K562 (cell line): ENCODE results near the gene CAPN8. TPM values are rescaled to one million over a fixed set of nuclear protein-coding genes. Genes with fewer than 3 reads are reported as not detected.

Experiments used
- CBFA2T2 ChIP-seq: fragments of 450-650 bp; conservative IDR thresholded peaks from 2 replicates; pipeline ENCODE4 v1.6.1; 2017; ENCODE audit warnings: mild to moderate bottlenecking
- CBFA2T3 ChIP-seq: fragments of 450-650 bp; IDR thresholded peaks from 2 replicates; pipeline ENCODE4 v1.6.1; 2017
- CBX3 ChIP-seq, 2 experiments: IDR thresholded peaks; 1 replicate in 1 of 2; 2 replicates in 1 of 2; pipeline ENCODE4 v1.6.1; 2012; ENCODE audit warnings: inconsistent platforms in 2 of 2, low read length in 2 of 2, borderline replicate concordance in 1 of 2, control low read depth in 1 of 2
- CBX8 ChIP-seq: fragments of 200-600 bp; sonication (generic); IDR thresholded peaks from 2 replicates; pipeline ENCODE4 v1.6.1; 2012; ENCODE audit warnings: borderline replicate concordance, mixed run types, low read depth, mild to moderate bottlenecking, moderate library complexity, mixed read lengths, low read length, control low read depth, inconsistent platforms; ENCODE audit not compliant: poor library complexity, severe bottlenecking; ENCODE audit errors: extremely low read depth
- CREB1 ChIP-seq, 2 experiments: sonication (generic) in 1 of 2; formaldehyde crosslinking in 1 of 2; IDR thresholded peaks; 2 replicates each; pipeline versions ENCODE4 v1.6.1 to v1.8.0; 2012 to 2022; ENCODE audit warnings: inconsistent platforms in 1 of 2, mild to moderate bottlenecking in 1 of 2, missing genetic modification reagents in 1 of 2, moderate library complexity in 1 of 2
- JUN ChIP-seq, 2 experiments: sonication (generic) in 1 of 2; formaldehyde crosslinking in 1 of 2; IDR thresholded peaks; 2 replicates each; pipeline versions ENCODE4 v1.6.1 to v1.8.0; 2012 to 2022; ENCODE audit warnings: borderline replicate concordance in 2 of 2, mild to moderate bottlenecking in 2 of 2, improper control_type of control experiment in 1 of 2, low read depth in 1 of 2, low read length in 1 of 2, missing genetic modification reagents in 1 of 2
- KHSRP ChIP-seq: fragments of 450-650 bp; IDR thresholded peaks from 2 replicates; pipeline ENCODE4 v1.6.1; 2017
- MEF2D ChIP-seq: conservative IDR thresholded peaks from 2 replicates; pipeline ENCODE4 v1.6.1; 2016; ENCODE audit warnings: low read depth, missing genetic modification characterization, missing compliant biosample characterization
- NFE2 ChIP-seq: IDR thresholded peaks from 2 replicates; pipeline ENCODE4 v1.6.1; 2014; ENCODE audit warnings: antibody characterized with exemption, low read depth
- SAFB ChIP-seq: fragments of 200-400 bp; formaldehyde crosslinking; IDR thresholded peaks from 2 replicates; pipeline ENCODE4 v1.6.1; 2017; ENCODE audit warnings: low read depth, low read length, borderline replicate concordance
- TCF3 ChIP-seq: sonication (generic); formaldehyde crosslinking; IDR thresholded peaks from 2 replicates; pipeline ENCODE4 v1.4.0; 2020; ENCODE audit warnings: mild to moderate bottlenecking, missing genetic modification reagents
- ZNF124 ChIP-seq: sonication (generic); formaldehyde crosslinking; IDR thresholded peaks from 2 replicates; pipeline ENCODE4 v1.8.1; 2022; ENCODE audit warnings: missing genetic modification reagents
- ZNF830 ChIP-seq: fragments of 250-450 bp; sonication (Bioruptor Pico); IDR thresholded peaks from 2 replicates; pipeline ENCODE4 v1.5.0; 2021; ENCODE audit warnings: mild to moderate bottlenecking
- polyA plus RNA-seq, 8 experiments: library from polyadenylated mRNA; depleted of rRNA in 4 of 8; stranded (reverse) in 5 of 8; unstranded in 3 of 8; fragments of >200 nt; fragmentation: Nextera tagmentation in 2 of 8; fragmentation: Illumina TruSeq in 1 of 8; extraction: Ambion mirVana in 2 of 8; extraction: Trizol in 1 of 8; gene quantifications; 2 replicates each; pipeline versions ENCODE4 v1.2.1 to v1.2.3, GENCODE V29; 2011 to 2014; ENCODE audit warnings: inconsistent platforms in 1 of 8, missing spikeins in 1 of 8
- total RNA-seq, 7 experiments: library from RNA; depleted of rRNA in 6 of 7; stranded (reverse); fragments of >200 nt in 6 of 7; fragmentation: Illumina TruSeq in 2 of 7; extraction: Trizol in 2 of 7; gene quantifications; 2 replicates each; pipeline versions ENCODE4 v1.2.1 to v1.2.3, GENCODE V29; 2011 to 2021; ENCODE audit warnings: low replicate concordance in 1 of 7
- TF ChIP-seq, protein P1 (sequence below), 2 experiments: fragments of 450-650 bp in 1 of 2; IDR thresholded peaks; 2 replicates each; pipeline ENCODE4 v1.6.1; 2011 to 2017; ENCODE audit warnings: low read depth in 2 of 2, antibody characterized with exemption in 1 of 2, borderline replicate concordance in 1 of 2, low read length in 1 of 2, mild to moderate bottlenecking in 1 of 2, mixed read lengths in 1 of 2; ENCODE audit not compliant: control insufficient read depth in 1 of 2
- TF ChIP-seq, protein P2 (sequence below): fragments of 200-800 bp; sonication (Bioruptor generic); IDR thresholded peaks from 2 replicates; pipeline ENCODE4 v1.6.1; 2017; ENCODE audit warnings: missing genetic modification characterization, missing compliant biosample characterization
- TF ChIP-seq, protein P3 (sequence below): fragments of 450-650 bp; IDR thresholded peaks from 2 replicates; pipeline ENCODE4 v1.6.1; 2016; ENCODE audit warnings: antibody characterized with exemption
- TF ChIP-seq, protein P4 (sequence below): IDR thresholded peaks from 2 replicates; pipeline ENCODE4 v1.6.1; 2011; ENCODE audit warnings: borderline replicate concordance, low read depth, mild to moderate bottlenecking, moderate library complexity, low read length; ENCODE audit not compliant: insufficient read depth, poor library complexity, severe bottlenecking

The CAPN8 gene
- total and polyA plus RNA-seq, 9 of the 15 experiments (the other 6 are each of a cell fraction or from before 2014, with no cell fraction given) = 0.06 TPM; not detected in 8

DNA sequence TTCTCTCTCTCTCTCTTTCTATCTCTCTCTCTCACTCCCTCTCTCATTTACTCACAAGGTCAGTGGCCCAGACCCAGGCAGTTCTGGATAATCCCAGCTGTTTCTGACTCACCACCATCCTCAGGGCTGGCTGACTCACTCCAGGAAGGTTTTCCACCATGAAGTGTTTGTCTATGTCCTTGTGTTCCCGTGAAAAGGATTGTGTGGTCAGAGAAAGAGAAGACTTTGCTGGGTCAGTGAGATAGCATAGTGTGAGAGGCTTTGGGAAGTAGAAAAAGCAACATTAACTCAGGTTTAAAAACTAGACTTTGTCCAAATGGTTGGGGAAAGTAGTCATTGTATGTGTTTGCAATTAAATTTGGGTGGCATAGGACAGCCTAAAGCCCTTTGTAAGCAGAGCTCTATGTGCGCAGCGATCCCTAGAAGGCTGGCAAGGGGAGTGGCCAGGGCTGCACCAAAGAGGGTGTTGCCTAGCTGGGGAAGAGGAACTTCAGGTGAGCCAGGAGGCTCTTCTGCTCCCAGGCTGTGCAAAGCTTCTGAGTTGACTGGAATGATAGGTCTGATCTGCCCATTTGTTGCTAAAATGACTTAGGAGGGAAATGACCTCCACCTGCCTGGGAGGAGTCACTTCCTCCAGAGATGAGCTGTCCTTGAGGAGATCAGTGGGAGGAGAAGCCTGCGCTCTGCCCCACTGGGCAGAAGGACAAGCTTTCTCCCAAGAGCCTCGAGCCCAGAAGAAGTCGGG, 41.9 kb upstream of the CAPN8 start (continued):
- TF ChIP-seq CBFA2T2 (peak; percentile 87), MEF2D (0 out of 2 replicates have a peak, but pooled peaks have one; percentile 50), CBX3 (IDR thresholded peaks at IDR 0.05; ENCODE audit: borderline replicate concordance in 1 of 2, low read length in 2 of 2) (no peak), ZNF830 (CRISPR knock-in tag) (no peak), ZNF124 (CRISPR knock-in tag) (no peak), NFE2 (peak; percentile 42; the same call in 1 of the 2 replicates), KHSRP (no peak), CBFA2T3 (peak; percentile 91), TCF3 (CRISPR knock-in tag) (peak; percentile 66), JUN (IDR thresholded peaks at IDR 0.05; ENCODE audit: borderline replicate concordance, low read depth, low read length) (peak; percentile 99), JUN (CRISPR knock-in tag; IDR thresholded peaks at IDR 0.05; ENCODE audit: borderline replicate concordance) (no peak), SAFB (no peak), CREB1 (IDR thresholded peaks at IDR 0.05) (no peak), CREB1 (CRISPR knock-in tag; IDR thresholded peaks at IDR 0.05) (no peak; the same call in 1 of the 2 replicates), CBX8 (no peak)
- TF ChIP-seq, protein P1, sequence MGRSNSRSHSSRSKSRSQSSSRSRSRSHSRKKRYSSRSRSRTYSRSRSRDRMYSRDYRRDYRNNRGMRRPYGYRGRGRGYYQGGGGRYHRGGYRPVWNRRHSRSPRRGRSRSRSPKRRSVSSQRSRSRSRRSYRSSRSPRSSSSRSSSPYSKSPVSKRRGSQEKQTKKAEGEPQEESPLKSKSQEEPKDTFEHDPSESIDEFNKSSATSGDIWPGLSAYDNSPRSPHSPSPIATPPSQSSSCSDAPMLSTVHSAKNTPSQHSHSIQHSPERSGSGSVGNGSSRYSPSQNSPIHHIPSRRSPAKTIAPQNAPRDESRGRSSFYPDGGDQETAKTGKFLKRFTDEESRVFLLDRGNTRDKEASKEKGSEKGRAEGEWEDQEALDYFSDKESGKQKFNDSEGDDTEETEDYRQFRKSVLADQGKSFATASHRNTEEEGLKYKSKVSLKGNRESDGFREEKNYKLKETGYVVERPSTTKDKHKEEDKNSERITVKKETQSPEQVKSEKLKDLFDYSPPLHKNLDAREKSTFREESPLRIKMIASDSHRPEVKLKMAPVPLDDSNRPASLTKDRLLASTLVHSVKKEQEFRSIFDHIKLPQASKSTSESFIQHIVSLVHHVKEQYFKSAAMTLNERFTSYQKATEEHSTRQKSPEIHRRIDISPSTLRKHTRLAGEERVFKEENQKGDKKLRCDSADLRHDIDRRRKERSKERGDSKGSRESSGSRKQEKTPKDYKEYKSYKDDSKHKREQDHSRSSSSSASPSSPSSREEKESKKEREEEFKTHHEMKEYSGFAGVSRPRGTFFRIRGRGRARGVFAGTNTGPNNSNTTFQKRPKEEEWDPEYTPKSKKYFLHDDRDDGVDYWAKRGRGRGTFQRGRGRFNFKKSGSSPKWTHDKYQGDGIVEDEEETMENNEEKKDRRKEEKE (IDR thresholded peaks at IDR 0.05; ENCODE audit: borderline replicate concordance in 1 of 2, control insufficient read depth in 1 of 2, low read depth in 2 of 2, low read length in 1 of 2) = no peak
- TF ChIP-seq, protein P2, sequence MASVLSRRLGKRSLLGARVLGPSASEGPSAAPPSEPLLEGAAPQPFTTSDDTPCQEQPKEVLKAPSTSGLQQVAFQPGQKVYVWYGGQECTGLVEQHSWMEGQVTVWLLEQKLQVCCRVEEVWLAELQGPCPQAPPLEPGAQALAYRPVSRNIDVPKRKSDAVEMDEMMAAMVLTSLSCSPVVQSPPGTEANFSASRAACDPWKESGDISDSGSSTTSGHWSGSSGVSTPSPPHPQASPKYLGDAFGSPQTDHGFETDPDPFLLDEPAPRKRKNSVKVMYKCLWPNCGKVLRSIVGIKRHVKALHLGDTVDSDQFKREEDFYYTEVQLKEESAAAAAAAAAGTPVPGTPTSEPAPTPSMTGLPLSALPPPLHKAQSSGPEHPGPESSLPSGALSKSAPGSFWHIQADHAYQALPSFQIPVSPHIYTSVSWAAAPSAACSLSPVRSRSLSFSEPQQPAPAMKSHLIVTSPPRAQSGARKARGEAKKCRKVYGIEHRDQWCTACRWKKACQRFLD (CRISPR knock-in tag) = peak; percentile 82
- TF ChIP-seq, protein P3, sequence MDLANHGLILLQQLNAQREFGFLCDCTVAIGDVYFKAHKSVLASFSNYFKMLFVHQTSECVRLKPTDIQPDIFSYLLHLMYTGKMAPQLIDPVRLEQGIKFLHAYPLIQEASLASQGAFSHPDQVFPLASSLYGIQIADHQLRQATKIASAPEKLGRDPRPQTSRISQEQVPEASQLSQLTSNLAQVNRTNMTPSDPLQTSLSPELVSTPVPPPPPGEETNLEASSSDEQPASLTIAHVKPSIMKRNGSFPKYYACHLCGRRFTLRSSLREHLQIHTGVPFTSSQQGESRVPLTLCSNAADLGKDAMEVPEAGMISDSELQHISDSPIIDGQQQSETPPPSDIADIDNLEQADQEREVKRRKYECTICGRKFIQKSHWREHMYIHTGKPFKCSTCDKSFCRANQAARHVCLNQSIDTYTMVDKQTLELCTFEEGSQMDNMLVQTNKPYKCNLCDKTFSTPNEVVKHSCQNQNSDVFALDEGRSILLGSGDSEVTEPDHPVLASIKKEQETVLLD = peak; percentile 86
- TF ChIP-seq, protein P4, sequence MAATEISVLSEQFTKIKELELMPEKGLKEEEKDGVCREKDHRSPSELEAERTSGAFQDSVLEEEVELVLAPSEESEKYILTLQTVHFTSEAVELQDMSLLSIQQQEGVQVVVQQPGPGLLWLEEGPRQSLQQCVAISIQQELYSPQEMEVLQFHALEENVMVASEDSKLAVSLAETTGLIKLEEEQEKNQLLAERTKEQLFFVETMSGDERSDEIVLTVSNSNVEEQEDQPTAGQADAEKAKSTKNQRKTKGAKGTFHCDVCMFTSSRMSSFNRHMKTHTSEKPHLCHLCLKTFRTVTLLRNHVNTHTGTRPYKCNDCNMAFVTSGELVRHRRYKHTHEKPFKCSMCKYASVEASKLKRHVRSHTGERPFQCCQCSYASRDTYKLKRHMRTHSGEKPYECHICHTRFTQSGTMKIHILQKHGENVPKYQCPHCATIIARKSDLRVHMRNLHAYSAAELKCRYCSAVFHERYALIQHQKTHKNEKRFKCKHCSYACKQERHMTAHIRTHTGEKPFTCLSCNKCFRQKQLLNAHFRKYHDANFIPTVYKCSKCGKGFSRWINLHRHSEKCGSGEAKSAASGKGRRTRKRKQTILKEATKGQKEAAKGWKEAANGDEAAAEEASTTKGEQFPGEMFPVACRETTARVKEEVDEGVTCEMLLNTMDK = no peak
